Occipital lobe (tissue), 2 donors: ENCODE data around the gene FSCN2. TPM values are rescaled to one million over a fixed set of nuclear protein-coding genes. Genes with fewer than 3 reads are reported as not detected.

ENCODE experiments used
- DNase-seq: peaks from one replicate; lab custom pipeline; 2025; lab: John Stamatoyannopoulos, UW
- total RNA-seq: library from RNA; depleted of rRNA; stranded (reverse); fragments of >200 nt; gene quantifications from one replicate; pipeline ENCODE4 v1.2.3, GENCODE V29; 2014

FSCN2 gene
- total RNA-seq, 1 donor from 2014 or later: 5.6 TPM

DNA sequence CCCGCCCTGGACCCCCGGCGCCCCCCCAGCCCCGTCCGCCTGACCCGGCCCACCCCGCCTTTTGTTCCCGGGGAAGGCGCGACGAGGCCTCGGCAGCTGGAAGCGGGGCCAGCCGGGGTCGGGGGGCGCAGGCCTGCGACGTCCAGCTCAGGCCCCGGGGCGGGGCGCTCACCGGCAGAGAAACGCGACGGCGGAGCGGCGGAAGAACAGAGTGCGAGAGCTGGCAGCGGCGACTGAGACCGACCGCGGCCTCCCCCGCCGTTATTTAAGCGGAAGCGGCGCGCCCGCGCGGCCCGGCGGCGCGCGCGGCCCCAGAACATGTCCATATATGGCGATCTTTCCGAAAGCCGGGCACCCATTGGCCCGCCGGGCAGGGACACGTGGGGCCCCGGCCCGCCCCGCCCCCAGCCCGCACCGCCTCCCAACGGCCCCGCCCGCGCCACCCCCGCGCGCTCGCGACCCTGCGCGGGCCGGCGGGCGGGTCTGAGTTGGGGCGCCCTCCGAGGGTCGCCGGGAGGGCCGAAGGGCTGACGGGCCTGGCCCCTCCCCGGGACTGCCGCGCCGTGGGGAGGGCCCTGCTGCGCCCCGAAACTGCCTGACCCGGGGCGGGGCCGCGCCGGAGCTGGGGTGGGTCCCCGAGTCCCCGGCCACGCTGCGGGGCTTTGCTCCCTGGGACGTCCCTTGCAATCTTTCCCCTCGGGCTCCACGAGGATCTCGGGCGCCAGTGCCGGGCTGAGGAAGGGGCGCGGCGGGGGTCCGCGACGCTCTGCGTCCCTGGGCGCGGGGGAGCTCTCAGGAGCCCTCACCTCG, 15.4 kb upstream of the FSCN2 start, which contains the start of gene ACTG1:
Gene ACTG1 (minus strand): TSS at position 238 of the 810 bp plus-strand sequence. CDS start 445 bp downstream, outside the sequence.
- DNase-seq: peak; percentile 85

DNA sequence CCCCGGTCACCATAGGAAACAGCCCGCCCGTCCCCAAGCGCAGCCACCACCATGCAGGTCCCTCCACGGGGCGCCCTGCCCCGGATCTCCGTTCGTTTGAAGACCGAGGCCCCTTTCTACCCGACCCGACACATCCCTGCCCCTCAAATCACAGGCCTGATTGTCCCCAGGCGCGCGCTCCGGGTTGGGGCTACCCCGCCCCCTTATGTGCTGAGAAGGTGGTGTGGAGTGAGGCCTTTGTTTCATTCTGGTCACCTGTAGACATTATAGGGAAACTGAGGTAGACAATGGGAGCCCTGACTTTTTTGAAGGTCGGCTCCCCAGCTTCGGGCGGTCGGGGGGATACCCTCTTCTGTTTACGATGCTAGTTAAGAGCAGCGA, 14.8 kb upstream of the FSCN2 start:
- peak; percentile 66 for DNase-seq

DNA sequence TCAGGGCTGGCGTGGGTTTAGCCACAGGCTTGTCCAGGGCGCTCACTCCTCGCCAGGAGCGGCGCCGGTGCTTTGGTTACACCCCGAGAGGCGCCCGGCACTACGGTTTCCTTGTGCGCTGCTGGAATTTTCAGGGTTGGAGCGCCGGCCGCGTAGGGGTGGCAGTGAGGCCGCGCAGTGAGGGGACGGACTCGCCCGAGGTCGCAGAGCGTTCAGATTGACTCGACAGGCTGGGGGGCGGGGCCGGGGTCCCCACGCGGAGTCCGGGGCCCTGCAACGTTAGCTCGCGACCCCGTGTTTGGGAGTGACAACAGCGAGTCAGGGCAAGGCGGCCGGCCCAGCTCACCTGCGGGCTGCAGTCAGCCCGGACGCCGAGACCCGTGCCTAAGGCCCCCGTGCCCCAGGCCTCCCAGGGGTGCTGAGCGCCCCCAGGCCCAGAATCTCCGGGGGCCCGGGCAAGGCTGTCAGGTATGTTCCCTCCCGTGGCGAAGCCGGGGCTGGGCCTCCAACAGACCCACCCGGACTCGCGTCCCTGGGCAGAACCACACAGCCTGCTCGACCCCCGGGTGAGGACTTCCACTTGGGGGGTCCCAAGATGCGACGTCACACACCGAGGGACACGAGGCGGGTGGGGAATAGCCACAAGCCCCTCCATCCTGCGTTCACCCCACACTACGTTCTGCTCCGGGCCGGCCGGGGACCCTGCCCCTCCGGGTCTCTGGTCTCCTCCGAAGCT, 14.3 kb upstream of the FSCN2 start:
- DNase-seq: peak; percentile 66

DNA sequence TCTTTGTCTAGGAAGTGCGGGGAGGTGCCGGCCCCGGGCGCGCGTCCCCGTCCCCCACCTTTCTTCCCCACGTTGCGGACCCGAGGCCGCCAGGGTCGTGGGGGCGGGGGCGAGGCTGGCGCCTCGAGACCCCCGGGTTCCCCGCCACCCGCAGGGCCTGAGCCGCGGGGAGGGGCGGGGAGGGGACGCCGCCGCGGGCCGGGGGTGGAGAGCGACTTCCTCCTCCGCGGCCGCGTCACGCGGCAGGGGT, 13.8 kb upstream of the FSCN2 start:
- no peak for DNase-seq

DNA sequence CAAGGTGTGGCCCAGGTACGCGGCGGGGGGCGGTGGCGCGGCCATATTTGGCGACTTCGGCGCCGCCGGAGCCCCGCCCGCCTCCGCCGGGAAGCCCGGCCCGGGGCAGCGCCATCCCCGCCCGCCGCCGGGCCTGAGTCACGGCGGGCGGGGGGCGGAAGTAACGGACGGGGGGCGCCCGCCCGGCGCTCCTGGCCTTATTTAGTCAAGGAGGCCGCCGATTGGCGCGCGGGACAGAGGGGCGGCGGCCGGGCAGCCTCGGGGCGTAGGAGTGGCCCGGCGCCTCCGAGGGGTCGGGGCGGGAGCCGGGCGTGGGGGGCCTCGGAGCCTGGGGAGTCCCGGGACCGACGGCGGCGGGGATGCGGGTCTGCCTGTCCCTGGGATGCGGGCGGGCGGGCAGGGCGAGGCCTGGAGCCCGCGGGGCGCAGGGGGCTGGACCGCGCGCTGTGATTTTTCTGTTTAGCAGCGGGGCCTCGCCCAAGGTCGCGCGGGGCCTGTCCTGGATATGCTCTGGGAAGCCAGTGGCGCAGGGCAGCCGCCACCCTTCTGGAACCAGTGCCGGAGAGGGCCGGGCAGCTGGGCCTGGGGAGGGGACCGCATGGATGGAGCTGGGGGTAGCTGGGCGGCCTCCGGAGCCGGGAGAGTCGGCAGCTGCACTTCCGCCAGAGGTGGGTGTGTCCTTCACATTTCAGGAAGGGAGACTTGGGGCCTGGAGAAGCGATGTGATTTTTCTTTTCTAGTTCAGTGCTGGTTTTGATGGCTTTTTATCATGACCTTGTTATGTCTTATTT, 13.2 kb upstream of the FSCN2 start:
- DNase-seq: no peak

DNA sequence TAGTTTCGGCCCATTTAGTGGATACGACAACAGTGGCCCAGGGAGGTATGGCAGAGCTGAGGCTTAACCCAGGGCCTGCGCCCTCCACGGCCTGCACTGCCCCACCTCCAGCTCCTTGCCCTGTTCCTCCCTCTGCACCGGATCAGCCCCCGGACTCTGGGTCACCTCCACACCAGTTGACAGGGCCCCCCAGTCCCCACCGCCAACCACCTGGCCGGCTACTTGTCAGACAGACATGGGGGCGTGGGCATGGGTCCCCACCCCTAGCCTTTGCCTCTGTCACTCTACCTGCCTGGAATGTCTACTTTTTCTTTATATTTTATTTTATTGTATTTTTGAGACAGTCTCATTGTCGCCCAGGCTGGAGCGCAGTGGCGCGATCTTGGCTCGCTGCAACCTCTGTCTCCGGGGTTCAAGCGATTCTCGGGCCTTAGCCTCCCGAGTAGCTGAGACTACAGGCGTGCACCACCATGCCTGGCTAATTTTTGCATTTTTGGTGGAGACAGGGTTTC, 12.6 kb upstream of the FSCN2 start:
- no peak for DNase-seq

DNA sequence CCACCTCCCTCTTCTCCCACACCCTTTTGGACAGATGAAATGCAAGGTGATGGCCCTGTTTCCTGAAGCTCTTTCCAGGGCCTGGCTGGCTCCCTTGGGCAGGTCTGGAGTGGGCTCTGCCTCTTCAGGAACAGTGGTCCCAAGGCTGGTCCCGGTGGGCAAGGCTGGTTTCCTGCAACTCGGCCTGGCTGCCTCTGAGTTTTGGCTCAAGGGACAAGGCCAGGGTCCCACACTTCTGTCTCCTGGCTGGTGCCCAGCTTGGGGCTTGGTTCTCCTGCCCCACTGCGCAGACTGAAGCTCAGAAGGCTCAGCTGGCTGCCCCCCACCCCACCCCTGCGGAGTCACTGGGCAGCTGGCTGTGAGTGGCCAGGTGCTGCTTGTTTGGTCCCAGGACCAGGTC, 11.7 kb upstream of the FSCN2 start:
- DNase-seq: no peak

DNA sequence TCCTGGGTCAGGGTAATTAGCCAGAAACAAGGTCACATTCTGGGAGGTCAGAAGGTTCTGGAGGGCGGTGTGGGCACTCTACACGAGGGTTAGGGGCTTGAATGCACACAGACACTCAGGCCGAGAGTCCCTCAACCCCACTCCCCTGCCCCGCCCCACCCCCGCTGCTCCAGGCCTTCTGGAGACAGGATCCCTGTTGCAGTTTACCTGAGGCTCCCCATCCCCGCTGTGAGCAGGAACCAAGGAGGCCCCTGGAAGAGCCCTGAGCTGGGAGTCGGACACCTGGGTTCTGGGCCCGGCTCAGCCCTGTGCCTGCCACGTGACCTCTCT, 11.2 kb upstream of the FSCN2 start:
- no peak for DNase-seq

DNA sequence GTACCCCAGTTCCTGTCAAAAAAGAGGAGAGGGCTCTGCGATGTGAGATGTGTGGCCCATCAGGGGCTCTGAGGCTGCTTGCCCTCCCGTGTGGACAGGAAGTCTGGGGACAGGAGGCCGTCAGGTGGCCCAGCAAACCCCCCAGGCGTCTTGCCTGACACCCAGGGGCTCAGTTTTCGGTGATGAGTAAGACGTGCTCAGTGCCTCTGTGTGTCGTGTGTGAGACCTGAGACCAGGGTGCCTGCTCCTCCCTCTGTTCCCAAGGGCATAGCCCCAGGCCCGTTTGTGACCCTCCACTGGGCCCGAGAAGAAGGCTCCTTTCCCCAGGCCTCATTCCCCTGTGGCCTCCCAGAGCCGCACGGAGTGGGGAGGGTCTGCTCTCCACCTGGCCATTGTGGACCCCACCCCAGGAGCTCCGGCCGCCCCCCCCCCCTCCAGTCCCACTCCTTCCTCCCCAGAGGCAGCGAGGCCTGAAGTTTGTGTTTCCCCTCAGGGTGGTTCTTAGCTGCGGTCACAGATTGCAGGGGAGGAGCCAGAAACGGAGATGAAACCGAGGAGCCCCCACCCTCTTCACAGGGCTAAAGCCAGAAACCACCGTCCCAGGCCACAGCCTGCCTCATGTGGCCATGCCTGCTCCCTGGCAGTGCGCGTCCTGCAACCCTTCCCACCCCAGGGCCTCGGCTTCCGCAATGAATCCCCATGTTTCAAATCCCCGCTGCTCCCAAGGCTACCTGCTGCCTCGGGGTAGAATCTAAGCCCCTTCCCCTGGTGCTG, 10.7 kb upstream of the FSCN2 start:
- no peak for DNase-seq

DNA sequence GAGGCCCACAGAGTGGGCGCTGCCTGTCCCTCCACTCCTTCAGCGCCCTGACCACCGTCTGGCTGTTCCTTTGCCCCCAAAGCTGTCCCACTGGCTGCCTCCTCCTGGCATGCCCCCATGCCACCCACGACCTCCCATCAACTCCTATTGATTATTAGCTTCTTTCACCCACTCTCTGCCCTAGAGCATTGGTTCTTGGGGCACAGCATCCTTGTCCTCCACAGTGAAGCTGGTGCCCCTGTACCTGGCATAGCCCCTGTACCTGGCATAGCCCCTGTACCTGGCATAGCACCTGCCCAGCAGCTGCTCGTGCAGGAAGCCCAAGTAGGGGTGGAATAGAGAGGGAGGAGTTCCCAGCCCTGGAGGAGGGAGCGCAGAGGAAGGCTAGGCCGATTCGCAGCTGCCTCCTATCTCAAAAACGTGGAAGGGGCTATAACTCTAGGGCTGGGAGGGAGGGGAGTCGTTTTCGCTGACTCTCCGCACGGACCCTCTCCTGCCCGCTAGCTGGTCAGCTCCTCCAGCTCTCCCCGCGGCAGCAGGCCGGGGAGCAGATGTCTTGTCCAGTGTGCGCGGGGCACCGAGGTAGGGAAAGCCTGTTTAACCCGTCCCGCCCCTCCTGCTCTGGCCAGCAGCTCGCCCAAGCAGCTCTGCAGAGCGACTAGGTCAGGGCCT, 9.9 kb upstream of the FSCN2 start:
- no peak for DNase-seq

DNA sequence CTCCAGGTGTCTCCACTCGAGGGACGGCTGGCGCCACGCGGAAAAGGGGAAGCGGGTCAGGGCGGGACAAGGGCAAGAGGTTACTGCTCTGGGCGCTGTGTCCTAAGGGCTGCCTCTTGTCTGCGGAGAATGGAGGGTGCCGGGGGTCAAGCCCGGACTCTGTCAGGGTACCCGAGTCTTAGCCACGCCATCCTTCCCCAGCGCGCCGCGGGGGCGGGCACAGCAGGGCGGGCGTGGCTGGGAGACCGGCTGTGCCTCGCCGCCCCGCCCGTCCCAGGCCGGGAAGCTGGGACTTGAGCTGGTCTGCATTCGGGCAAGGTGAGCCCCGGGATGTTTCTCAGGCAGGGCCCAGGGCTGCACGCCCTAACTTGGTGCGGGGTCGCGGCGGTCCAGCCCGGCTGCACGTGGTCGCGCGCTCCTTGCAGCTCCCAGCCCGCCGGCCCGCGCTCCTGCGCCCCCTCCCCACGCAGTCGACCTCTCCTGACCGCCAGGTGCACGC, 9.3 kb upstream of the FSCN2 start:
- DNase-seq: no peak

DNA sequence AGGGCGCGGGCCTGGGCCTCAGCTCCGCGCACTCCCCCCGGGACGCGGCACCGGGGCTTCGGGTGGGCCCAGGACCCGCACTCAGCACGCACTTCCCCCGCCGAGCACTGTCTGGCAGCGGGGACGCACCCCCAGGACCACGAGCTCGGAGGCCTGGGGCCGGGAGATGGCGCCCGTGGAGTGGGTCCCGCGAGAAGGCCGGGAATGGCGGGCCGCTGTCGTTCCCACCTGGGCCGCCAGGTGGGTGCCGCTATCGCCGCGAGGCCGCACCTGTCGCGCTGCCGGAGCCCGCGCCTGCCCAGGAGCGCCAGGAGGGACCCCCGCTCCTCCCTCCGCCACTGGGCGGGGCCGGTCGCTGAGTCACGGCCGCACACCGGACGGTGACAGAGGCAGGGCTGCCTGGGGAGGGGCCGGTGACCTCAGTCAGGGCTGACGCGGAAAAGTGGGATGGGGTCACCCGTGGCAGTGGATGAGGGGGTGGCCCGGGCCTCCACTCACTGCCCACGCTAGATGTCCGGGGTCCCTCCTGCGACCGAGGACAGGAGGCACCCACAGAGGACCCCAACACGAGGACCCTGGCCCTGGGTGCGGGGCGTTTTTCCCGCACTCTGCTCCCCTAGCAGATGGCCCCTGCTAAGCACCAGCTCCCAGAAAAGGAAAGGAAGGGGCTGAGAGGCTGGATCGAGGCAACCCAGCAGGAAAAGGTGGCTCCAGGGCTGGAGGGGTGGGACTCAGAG, 8.7 kb upstream of the FSCN2 start:
- DNase-seq: no peak

DNA sequence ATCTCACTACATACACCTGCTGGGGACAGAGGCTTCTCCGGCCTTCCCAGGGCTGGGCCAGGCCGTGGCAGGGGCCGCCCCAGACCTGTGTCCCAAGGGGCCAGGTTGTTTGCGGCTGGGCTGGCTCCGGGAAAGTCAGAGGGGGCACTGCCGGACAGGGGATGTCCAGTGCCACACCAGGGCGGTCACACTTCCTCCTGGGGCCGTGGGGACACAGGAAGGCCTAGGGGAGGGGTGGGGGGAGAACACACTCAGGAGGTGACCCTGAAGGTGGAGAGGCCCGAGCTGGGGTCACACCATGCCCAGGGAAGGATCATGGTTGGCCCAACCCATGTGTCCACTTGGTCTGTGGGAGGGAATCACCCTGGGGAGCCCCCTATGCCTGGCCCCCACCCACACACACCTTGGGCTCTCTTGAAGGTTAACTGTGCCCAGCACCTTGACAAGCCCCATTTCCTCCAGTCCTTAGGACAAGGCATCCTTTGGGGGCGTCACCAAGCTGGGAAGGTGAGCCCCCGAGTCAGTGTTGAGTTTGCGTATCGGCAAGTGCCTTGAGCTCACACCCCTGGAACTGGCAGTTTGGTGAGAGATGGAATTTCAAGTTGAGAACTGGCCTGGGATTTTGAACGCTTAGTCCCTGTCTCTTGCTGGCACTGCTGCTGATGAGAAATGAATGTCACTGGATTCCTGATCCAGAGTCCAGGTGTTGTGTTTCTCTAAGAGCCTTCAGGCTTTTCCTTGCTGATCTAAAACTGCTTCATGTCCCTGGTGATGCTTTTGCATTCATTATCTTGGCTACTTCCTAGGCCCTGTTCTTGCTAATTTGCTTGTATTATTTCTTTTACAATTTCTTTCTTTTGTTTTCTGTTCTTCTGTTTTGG, 7.9 kb upstream of the FSCN2 start:
- no peak for DNase-seq

DNA sequence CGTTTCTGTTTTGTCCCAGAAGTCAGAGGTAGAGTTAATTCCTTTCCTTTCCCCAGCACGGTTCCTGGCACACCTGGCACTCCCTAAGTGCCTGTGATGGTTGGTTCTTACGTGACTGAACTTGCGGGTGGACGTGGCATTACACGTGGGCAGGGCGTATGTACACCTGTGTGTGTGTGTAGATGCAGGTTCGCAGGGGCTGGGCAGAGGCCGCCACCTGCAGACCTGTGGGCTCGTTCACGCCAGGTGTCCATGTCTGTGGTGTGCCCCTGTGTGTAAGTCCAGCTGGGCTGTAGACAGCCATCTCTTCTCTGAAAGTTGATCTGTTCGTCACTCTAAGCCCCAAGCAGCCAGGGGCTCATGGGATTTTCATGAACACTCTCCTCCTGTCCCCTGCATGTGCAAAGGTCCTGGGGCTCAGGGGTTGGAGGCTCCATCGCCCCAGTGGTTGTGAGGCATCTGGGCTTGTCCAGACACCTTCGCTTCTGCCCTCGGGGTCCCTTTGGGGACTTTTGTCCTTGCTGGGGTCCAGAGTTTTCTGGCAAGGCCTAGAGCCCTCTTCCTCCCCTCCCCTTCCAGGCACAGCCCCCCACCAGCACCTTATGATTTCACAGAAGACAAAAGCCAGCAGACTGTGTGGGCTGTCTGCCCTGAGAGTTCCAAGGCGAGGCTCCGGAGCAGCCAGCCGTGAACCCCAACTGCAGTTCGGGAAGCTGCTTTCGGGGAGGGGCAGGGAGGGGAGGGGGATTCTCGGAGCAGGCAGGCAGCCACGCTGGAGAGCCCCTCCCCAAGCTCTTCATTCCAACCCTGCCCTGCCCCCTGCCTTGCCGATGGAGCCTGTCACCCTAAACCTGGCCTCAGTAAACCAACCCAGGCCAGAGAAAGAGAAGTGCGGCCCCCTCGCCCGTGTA, 5.4 kb upstream of the FSCN2 start:
- no peak for DNase-seq

DNA sequence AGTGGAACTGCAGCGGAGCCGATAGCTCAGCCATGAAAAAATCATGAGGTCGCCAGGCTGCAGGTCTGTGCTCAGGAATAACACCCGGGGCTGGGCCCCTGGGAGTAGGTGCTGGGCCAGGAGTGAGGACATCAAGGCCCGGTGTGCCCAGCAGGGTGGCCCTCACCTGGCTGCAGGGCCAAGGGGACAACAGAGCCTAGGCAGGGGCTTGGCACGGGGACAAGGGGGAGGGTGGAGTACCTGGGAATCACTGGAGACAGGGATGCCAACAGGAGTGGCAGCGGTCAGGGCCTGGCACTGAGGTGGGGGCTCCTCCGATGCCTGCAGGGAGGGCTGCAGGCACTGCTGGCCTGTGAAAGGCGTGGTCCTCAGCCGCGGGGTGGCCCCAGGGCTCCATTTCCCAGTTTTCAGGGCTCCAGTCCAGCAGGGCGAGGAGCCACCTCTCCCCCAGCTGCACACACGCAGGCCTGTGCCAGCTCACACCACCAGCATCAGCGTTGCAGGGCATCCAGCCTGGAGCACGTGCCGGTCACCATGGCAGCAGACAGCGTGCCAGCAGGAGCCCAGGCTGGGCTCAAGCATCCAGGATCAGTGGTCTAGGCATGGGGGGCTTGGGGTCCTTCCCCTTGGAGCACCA, 4.7 kb upstream of the FSCN2 start:
- DNase-seq: peak; percentile 32

DNA sequence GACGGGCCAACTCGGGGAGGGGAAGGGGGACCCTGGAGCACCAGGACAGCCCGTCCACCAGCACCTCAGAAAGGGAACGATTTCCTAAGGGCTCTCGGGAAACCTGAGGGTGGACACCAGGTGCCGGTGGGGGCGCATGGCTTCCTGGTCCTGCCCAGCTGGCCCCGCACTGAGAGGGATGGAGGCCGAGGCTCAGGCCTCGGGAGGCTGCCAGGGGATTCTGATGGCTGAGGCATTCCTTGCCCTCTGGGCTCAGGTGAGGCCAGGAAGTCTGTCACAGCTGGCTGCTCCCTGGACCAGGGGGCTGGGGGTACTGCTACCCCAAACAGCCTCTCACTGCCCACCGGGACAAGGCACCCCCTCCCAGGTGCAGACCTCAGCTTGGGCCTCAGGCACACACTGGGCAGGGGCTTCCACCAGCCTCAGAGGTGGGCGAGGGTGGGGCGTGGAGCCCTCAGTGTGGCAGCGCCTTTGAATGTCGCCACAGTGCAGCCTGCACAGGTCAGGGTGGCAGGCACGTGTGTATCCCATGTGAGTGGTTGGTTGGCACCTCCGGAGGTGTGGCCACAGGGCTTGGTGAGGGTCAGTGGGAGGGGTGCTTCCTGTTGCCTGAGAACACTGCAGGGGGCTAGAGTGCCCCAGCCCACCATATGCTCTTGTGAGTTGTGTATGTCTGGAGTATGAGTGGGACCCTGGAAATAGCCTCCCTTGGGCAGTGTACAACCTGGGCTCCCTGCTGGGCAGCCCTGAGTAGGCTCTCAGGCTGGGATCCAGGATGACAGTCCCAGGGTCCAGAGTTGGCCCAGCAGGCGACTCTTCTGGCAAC, 3.9 kb upstream of the FSCN2 start:
- DNase-seq: no peak

DNA sequence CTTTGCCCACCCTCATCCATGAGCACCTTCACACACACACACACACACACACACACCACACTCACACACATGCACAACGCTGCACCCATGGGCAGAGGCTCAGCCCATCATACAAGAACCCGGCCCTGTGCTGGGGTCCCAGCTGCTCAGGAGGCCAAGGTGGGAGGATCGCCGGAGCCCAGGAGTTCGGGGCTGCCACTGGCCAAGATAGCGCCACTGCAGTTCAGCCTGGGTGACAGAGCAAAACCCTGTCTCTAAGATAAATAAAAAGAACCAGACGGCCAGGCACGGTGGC, 3.4 kb upstream of the FSCN2 start:
- DNase-seq: no peak
